HG03378 (cell line): Measurements from ENCODE around the gene RMDN3.

Source experiments
- ATAC-seq: cut with Tn5 transposase; IDR thresholded peaks from one replicate; pipeline ENCODE4 v1.9.1; 2021; ENCODE audit warnings: mild to moderate bottlenecking, moderate library complexity; ENCODE audit not compliant: unreplicated experiment

RMDN3 gene

GRCh38 chr15:40754883-40755811, at the start of gene RMDN3:
Gene RMDN3, minus strand, starts transcription at chr15:40755254. Its CDS starts 471 bp downstream, at chr15:40754783.
- peak; percentile 47 for ATAC-seq

DNA sequence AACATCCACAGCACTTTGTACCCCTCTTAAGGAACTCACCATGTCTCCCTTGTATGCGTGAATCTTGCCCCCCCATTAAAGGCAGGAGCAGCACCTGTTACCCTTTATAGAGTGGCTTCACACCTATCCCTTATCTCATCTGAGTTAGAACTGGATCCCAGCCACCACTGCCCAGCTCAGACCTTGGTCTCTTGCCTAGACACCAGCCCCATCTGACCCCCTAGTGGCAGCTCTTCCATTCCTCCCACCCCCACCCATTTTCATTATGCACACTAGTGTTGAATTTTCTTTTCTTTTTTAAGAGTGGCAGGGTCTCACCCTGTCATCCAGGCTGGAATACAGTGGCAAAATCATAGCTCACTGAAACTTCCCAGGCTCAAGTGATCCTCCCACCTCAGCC, 48.6 kb upstream of the RMDN3 start:
- ATAC-seq: no peak

DNA sequence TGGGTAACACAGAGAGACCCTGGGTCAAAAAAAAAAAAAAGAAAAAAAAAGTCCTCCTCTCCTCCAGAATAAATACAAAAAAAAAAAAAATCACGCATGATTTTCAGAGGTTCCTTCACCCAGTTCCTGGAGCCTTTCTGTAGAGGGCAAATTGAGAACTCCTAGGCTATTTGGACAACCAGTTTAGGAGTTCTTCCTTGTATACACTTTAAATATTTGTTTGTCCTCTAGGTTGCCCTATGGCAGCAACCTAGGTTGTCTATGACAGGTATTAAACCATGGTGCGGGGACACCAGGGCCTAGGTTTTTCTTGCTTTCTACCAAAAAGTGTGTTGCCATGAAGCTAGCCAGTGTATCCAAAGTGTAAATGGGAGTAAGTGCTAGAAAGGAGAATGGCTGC, 48.0 kb upstream of the RMDN3 start:
- no peak for ATAC-seq

GRCh38 chr15:40799523-40799922, 44.5 kb upstream of the RMDN3 start:
- ATAC-seq: no peak

DNA sequence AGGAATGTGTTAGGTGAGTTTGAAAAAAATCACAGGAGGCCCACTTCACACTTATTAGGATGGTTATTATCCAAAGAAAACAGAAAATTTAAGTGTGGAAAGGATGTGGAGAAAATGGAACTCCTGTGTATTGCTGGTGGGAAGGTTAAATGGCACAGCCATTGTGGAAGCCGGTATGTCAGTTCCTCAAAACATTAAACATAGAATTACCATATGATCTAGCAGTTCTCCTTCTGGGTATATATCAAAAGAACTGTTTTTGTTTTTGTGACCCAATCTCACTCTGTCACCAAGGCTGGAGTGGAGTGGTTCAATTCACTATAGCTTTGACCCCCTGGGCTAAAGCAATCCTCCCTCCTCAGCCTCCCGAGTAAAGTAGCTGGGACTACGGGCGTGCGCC, 41.5 kb upstream of the RMDN3 start:
- no peak for ATAC-seq

GRCh38 chr15:40796041-40796440, 41.0 kb upstream of the RMDN3 start:
- no peak for ATAC-seq

DNA sequence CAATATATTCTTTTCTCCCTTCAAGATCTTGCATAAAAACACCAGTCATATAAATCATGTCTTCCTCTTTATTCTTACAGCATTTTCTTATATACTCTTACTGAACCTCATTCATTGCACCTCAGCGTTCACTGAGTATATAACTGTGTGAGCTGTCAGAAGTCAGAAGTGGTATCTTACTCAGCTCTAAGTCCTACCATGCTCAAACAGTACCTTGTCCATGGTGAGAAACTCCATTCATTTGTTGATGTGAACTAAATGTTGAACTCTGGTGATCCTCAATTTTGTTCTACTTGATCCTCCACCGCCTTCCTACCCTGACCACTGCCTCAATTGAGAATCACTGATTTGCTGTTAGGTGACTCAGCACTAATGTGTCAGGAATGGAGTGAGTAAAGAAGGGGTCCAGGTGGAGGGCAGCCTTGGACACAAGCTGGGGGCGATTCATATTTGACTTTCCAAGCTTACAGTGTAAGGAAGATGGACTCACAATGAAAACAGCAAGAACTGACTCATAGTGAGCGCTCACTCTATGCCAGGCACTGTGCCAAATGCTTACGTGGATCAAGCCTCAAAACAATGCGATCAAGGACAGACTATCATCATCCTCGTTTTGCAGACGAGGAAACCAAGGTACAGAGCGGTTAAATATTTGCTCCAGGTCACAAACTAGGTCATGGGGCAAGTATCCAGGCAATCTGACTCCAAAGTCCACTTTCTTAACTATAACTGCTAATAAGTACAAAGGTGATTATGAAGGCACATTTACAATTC, 38.3 kb upstream of the RMDN3 start:
- ATAC-seq: no peak

DNA sequence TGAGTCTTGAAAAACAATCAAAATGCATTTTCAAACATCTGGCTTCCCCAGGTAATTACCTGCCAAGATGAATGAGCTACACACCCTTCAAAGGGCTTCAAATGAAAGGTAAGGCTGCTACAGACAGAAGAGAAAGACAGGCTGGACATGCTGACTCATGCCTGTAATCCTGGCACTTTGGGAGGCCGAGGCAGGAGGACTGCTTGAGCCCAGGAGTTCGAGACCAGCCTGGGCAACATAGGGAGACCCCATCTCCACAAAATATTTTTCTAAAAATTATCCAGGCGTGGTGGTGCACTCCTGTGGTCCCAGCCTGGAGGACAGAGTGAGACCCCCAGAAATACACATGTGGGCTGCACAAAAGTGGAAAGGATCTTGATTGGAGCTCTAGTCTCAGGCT, 37.3 kb upstream of the RMDN3 start:
- ATAC-seq: no peak

- ATAC-seq: no peak
Measured at GRCh38 chr15:40790718-40791117, 35.7 kb upstream of the RMDN3 start.

GRCh38 chr15:40789999-40790398, 34.9 kb upstream of the RMDN3 start:
- no peak for ATAC-seq

GRCh38 chr15:40789119-40789518, 34.1 kb upstream of the RMDN3 start:
- no peak for ATAC-seq

DNA sequence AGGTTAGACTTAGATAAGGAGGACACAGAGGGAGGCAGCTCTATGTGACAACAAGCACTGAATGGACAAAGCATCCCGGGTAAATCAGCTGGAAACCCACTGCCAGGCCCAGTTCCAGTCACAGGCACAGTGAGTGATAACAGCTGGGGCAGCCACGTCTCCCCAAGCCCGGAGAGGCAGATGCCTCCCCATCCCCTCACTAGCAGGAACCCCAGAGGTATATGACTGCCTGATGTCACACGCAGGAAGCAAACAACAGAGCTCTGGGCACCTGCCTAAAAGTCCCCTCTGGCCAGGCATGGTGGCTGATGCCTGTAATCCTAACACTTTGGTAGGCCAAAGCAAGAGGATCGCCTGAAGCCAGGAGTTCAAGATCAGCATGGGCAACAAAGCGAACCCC, 32.9 kb upstream of the RMDN3 start:
- no peak for ATAC-seq

DNA sequence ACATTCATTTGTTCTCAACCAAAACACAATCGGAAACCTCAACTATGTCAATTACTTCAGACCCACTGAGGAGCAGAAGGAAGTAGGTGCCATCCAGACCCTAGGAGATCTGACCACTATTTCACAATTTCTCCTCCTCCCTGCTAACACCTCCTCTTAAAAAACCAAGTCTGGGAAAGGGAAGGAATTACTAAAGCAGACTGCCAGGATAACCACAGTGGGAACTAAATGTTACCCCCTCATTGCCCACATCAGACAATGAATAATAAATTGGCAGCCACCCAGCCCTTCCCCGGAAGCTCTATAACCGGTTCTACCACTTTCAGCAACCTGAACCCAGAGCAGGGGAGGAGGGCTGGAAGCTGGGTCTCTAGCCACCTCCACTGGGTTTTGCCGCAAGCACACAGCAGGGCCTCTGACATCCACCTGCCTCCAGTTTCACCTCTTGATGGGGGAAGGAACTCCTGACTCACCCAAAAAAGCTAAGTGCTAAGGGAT, 32.3 kb upstream of the RMDN3 start:
- ATAC-seq: no peak

GRCh38 chr15:40785814-40786213, 30.8 kb upstream of the RMDN3 start:
- no peak for ATAC-seq

DNA sequence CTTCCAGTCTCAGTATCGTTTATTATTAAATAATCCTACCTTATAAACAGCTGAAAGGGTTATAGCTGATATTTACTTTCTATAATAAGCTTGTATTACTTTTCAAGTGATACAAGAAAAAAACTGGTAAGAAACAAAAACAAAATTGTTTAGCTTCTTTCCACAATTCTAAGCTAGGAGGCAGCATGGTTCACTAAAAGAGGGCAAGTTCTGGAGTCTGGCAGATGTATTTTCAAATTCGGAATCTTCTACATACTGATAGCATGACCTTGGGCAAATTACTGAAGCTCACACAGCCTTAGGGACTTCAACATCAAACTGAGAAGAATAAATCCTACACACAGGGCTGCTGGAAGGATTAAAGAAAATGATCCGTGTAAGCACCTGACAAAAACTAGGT, 30.1 kb upstream of the RMDN3 start:
- no peak for ATAC-seq

DNA sequence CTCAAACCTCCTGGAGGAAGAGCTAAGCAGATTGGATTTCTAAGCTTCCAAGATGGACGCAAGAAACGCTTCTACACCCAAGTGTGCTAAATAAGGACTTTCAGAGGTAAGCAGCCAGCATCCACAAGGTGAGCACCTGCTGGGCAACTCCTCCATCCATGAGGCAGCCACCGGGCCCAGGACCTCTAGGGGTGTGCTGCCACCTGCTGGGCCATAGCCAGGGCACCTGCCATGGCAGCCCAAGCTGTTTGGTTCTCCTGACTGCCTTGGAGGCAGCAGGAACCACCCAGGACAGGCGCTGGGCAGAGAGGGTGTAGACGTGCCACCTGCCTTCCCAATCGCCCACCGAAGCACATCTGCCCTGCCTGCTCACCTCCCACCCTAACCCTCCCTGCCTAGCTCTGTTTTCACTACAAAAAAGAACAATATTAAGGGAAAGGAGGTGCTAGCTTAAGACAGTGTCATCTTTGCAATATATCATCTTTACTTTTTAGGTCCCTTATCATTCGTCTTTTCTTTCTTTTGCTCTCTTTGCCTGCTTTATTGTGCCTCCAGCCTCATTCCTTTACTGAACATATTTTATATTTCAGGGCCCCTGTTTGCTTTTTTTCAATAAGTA, 27.7 kb upstream of the RMDN3 start:
- ATAC-seq: no peak

DNA sequence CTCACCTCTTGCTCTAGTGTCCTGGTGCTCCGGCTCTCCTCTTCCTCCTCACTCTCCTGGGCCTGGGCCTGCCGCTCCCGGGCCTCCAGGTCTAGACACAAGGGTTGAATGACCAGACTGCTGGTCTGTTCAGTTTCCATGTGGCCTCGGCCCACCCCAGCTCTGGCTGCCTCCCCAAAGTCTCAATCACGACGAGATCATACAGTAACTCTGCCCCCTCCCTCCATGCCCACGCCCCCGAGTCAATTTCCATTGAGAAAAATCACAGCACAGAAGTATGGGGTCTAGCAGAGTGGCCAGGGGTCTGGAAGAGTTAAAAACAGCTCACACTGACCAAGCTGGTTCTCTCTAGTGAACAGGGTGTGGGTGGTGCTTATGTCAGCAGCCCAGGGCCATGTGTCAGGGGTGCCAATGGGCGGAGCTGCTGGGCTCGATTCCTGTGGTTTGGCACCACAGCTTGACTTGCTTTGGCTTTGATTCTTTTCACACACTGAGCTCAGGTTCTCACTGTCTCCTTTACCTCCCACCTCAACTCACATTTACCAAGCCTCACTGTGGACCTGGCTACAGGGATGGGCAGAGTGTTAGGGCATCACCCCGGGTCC, 21.6 kb upstream of the RMDN3 start:
- no peak for ATAC-seq

DNA sequence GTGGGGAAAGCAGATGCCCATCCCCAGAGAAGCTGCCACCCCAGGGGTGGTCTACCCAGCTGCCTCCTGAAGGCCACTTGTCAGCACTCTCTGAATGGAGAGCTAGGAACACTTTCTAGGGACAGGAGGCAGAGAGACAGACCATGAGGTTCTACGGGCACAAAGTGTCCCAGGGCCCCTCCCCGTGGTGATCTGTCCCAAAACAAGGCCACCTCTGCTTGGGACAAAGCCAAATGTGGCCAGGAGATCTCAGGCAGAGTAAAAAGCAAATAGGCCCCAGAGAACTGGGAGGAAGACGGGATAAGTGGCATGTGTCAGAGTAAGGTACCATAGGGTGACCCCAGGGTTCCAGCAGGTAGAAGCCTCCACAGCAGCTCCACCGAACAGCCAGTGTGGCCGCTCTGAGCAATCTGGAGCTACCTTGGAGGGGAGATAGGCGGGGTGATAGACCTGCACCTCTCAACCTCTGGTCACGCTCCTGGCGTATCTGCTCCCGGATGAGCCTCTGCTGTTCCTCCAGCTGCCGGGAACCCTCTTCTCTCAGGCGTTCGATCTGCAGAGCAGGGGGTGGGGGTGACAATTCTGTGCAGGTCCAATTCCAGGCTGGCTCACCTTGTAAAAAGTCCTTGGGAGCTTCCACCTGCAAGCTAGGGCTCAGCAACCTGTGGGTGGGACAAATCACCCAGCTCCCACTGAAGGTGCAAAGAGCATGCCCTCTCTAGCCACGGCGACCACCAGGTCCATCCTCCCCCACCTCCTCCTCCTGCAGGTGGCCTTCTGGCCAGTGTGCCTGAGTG, 20.9 kb upstream of the RMDN3 start:
- no peak for ATAC-seq

- no peak for ATAC-seq
Measured at GRCh38 chr15:40775007-40775406, 20.0 kb upstream of the RMDN3 start.

GRCh38 chr15:40773902-40774301, 18.8 kb upstream of the RMDN3 start:
- ATAC-seq: no peak
